ENCODE measurements around the gene ZBTB38.

DNA sequence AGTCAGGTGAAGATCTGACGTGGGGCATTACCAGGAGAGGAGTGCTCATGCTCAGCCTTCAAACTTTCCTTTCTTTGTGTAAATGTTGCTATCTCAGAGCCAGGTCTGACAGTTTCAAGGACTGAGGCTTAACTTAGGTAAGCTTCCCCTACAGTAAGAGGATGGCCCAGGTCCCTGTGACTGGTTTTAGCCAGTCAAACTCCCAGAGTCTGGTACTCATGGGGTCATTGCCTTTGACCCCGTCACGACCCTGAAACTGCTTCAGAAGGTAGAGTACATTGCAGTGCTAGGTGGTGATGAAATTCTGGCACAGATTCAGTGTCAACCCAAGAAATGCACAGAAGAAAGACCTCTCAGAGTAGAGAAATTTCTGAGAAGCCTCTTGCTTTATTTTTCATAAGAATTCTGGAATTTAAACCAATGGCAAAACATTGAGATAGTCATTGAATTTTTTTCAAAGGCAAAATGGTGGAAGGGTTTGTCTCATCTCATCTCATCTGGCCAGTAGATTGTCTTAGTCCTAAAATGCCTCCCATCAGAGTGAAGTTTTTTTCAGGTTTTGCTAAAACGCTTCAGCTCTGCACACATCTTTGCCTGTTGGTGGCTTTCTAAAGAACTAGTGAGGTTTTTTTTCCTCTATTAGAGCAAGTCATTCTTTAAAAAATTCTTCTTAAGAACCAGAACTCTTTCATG, 23.1 kb downstream of the ZBTB38 start:
- TF ChIP-seq CTCF (conservative IDR thresholded peaks at IDR 0.05; ENCODE audit: low read length) (no peak), EZH2phosphoT487 (IDR thresholded peaks at IDR 0.05; ENCODE audit: borderline replicate concordance, low read depth, low read length) (no peak)

Data from OCI-LY7 (cell line).